Activated T-cell treated with anti-CD3 and anti-CD28 coated beads for 24 hours (primary cell): Measurements from ENCODE around the gene EPPIN.

Experiments
- DNase-seq: peaks from one replicate; pipeline ENCODE4 v3.0.0-alpha.2; 2020; ENCODE audit warnings: low read depth

Gene EPPIN

DNA sequence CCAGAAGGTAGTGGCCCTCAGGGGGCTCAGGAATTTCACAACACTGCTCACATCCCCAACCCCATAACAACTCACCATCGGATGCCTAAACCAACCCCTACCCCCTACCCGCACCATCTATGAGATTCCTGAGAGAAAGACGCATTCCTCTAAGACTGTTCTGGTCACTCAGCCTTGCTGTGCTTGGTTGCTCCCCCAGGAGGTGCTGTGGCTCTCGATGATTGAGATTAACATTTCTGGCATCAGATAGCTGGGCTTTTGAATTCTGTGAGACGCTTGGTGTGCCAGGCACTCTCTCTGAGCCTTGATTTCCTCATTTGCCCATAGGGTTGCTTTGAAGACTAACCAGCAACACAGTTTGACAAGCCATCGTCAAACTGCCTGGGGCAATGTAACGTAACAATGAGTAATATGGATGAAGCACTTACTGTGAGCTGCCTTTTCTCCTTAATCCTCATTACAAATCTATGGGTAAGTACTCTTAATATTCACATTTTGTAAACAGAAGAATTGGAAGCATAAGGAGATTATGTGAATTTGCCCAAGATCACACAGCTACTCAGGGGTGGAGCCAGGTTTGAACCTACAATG lies 8.9 kb downstream of the EPPIN start:
- DNase-seq, result no peak

GRCh38 chr20:45527294-45527693 lies 19.9 kb downstream of the EPPIN start:
- no peak for DNase-seq

- no peak for DNase-seq
These were observed 23.4 kb downstream of the EPPIN start for GRCh38 chr20:45523821-45524220.

DNA sequence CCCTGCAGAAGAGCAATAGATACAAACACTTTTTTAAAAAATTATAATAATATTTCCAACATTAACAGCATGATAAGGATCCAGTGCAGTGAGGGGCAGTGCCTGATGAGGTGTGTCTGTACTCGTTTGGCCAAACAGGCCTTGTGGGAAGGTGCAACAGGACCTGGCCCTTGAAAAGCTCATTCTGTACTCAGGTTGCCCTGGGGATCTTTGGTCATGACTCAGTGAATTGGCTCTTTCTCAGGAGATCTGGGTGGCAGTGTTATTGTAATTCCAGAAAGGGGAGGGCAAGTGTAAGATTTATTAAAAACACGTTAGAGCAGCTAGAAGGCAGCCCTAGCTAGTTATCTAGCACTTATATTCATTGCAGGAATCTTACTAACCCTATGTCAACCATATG lies 28.9 kb downstream of the EPPIN start:
- no peak for DNase-seq

DNA sequence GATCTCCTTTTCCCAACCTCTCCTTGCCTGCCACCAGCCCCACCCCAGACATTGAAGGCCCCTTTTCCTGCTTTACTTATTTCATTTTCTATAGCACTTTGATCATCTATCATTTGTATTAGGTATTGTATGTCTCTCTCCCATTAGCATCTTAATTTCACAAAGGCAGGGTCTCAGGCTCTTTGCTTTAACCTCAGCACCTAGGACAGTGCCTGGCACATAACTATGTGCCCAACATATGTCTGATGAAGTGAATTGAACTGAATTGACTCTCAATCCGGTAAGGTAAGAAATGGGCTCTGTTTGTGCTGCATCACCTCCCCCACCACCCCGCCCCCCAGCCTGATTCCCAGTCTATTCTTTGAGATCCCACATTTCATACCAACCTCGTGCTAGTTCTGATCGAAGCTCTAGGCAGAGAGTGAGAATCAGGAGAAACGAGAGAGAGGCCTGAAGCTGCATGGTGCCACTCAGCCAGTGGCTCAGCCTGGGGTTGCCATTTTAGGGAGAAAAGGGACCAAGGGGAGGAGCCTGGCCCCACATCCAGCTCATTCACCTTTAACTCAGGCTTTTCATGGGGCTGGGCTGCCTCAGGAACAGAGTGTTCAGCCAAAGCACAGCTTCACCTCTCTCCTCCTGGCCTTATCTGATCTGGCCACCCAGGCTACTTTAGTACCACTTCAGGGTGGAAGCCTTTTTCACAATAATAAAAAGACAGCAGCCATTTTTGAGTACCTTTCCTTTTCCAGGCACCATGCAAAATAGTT lies 31.9 kb downstream of the EPPIN start, which contains the start of gene SPINT3:
Gene SPINT3 (minus strand): TSS at position 476 of the 767 bp plus-strand sequence. CDS start 14 bp downstream, at position 462.
- no peak for DNase-seq

- no peak for DNase-seq
These were observed 36.8 kb downstream of the EPPIN start for GRCh38 chr20:45510242-45510862.

DNA sequence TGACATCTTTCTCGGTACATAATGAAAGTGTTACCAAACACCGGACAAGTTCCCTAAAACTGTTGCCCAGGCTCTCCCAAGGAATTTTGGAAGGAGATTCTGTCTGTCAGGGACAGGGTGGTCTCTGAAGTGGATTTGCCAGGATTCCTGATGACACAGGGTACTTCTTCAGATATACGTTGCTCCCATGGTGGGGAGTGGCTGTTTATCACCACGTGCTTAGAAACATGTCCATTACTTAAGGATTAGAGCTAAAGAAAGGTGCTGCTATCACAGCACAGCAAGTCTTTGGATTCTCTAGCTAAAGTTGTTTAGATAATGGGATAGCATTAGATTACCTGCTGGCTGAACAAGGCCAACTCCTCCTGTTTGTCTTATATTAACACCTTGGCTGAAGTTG lies 38.1 kb downstream of the EPPIN start:
- no peak for DNase-seq

DNA sequence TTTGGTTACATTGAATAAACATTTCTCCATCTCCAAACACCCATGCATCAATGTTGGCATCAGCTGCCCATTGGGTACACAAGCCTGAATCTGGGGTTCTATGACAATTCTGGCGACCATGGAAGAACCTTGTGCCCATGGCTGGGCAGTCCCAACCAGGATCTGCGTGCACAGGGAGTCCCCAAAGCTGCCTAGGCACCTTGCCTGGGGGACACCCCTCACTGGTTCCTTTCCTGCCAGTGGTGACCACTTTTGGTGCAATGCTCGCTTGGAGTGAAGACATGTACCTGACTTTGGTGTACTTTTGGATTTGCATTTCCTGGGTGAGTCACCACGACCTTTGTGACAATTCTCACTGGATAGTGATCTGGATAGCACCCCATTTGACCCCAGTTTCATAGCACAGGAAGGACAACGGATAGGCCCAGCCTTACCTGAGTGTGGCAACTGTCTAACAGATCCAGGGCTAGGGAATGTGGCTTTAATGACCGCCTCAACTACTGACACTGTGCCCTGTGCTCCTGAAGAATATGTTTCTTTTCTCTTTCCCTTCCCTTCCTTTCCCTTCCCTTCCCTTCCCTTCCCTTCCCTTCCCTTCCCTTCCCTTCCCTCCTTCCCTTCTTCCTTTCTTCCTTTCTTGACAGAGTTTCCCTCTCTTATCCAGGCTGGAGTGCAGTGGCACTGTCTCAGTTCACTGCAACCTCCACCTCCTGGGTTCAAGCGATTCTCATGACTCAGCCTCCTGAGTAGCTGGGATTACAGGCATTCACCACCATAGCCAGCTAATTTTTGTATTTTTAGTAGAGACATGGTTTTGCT lies 38.9 kb downstream of the EPPIN start:
- DNase-seq, result no peak

- no peak for DNase-seq
These were observed 40.0 kb downstream of the EPPIN start for GRCh38 chr20:45507011-45507820.

GRCh38 chr20:45506398-45506797 lies 40.8 kb downstream of the EPPIN start:
- DNase-seq, result no peak

DNA sequence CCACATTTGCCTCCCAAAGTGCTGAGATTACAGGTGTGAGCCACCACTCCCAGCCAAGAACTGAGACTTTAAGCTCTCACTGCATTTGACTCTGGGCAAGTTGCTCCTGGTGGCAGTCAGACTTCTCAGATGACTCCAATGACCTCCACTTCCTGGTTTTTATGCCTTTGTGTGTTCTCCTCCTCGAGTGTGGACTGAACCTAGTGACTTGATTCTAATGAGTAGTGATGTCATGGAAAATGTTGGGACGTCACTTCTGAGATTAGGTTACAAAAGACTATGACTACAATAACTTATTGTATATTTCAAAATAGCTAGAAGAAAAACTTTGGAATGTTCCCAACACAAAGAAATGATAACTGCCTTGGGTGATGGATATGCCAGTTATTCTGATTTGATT lies 43.8 kb downstream of the EPPIN start:
- DNase-seq, result no peak

- DNase-seq, result no peak
These were observed 44.6 kb downstream of the EPPIN start for GRCh38 chr20:45502561-45502960.

DNA sequence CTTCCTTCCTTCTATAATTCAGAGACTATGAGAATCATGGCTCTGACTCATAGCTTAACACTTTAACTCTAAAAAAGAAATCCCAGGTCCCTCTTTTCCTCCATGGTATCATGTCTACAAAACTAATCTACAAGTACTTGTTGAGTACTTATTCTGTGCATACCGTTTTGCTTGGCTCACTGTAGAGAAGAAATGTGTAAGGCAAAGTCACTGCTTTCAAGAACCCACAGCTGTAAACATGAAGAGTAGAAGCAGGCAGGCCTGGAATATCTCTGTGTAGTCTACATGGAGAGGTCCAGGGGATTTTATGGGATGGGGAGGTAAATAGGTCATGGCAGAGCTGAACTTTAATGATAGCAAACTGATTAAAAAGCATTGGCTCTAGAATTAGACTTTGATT lies 45.6 kb downstream of the EPPIN start:
- DNase-seq, result no peak

- DNase-seq, result no peak
These were observed 47.2 kb downstream of the EPPIN start for GRCh38 chr20:45500022-45500421.

GRCh38 chr20:45497971-45498494 lies 49.2 kb downstream of the EPPIN start:
- no peak for DNase-seq

DNA sequence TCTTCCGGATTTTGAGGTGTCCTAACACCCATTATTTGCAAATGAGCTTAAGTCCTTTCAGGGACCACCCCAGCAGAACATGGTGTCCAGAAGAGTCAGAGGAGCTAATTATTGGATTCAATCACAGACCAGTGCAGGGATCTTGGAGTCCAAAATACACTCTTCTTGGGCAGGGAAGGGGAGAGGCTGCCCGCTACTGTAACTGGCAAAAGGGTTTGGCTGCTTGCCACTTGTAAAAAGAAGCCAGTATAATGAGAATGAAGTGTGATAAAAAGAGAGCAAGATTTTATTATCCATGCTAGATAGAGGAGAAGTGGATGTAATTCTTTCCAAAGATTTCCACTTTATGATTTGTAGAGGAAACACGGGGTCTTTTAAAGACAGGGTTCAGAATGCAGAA lies 51.0 kb downstream of the EPPIN start:
- no peak for DNase-seq

- no peak for DNase-seq
These were observed 51.7 kb downstream of the EPPIN start for GRCh38 chr20:45495501-45495941.
